Heart left ventricle (tissue), 16 donors: ENCODE data around the gene OTOP3. TPM values are rescaled to one million over a fixed set of nuclear protein-coding genes. Genes with fewer than 3 reads are reported as not detected.

ENCODE experiments used
- ATAC-seq, 4 donors: fragments of 200-7000 bp; cut with Tn5 transposase; one replicate each; pipeline ENCODE4 v1.9.1; 2020 to 2022; ENCODE audit warnings: moderate library complexity in 4 of 4, mild to moderate bottlenecking in 3 of 4, moderate number of reproducible peaks in 1 of 4
- DNase-seq, 5 donors: peaks; one replicate each; pipeline ENCODE4 v3.0.0-alpha.2; 2020
- H3K27ac ChIP-seq, 12 donors: fragments of 200-600 bp; sonication (generic) in 4 of 12; one replicate each; pipeline versions ENCODE4 v1.5.0 to v1.8.0; 2016 to 2022; ENCODE audit warnings: mild to moderate bottlenecking in 2 of 12
- H3K27me3 ChIP-seq, 9 donors: fragments of 200-600 bp; sonication (generic) in 2 of 9; one replicate each; pipeline versions ENCODE4 v1.5.1 to v1.8.0; 2016 to 2022; ENCODE audit warnings: mild to moderate bottlenecking in 3 of 9
- H3K36me3 ChIP-seq, 9 donors: fragments of 200-600 bp; sonication (generic) in 2 of 9; one replicate each; pipeline versions ENCODE4 v1.5.0 to v1.8.0; 2018 to 2022; ENCODE audit warnings: mild to moderate bottlenecking in 2 of 9
- H3K4me1 ChIP-seq, 12 donors: fragments of 200-600 bp; sonication (generic) in 4 of 12; one replicate each; pipeline versions ENCODE4 v1.5.0 to v1.8.0; 2016 to 2022; ENCODE audit warnings: mild to moderate bottlenecking in 3 of 12
- H3K4me3 ChIP-seq, 12 donors: fragments of 200-600 bp; sonication (generic) in 4 of 12; one replicate each; pipeline versions ENCODE4 v1.5.0 to v1.8.0; 2017 to 2022; ENCODE audit warnings: mild to moderate bottlenecking in 9 of 12, moderate library complexity in 4 of 12
- H3K9me3 ChIP-seq, 12 donors: fragments of 200-600 bp; sonication (generic) in 4 of 12; one replicate each; pipeline versions ENCODE4 v1.5.0 to v1.8.0; 2016 to 2022; ENCODE audit warnings: mild to moderate bottlenecking in 1 of 12
- CTCF ChIP-seq, 12 donors: fragments of 200-600 bp; sonication (generic) in 4 of 12; IDR thresholded peaks; one replicate each; pipeline versions ENCODE4 v1.5.0 to v1.8.0; 2018 to 2022; ENCODE audit warnings: antibody characterized with exemption in 12 of 12, mild to moderate bottlenecking in 5 of 12
- POLR2A ChIP-seq, 2 donors: fragments of 450-650 bp; IDR thresholded peaks; one replicate each; pipeline ENCODE4 v1.6.1; 2017; ENCODE audit warnings: antibody characterized with exemption in 2 of 2, mild to moderate bottlenecking in 2 of 2, moderate library complexity in 2 of 2
- WGBS, 4 donors: extraction: QIAGEN DNeasy Blood & Tissue Kit in 2 of 4; methylation state at CpG; one replicate each; pipeline versions ENCODE4 v1.1.5 to v1.1.7; 2013 to 2018; 5-methylcytosine and 5-hydroxymethylcytosine counted together
- intact Hi-C, 10 donors: fragments of 100-400 bp; cut with DNase I; formaldehyde crosslinking; loops; one replicate each; pipeline versions ENCODE4 v1.11.1 to v1.14.2; 2022
- polyA plus RNA-seq, 2 donors: library from polyadenylated mRNA; stranded (reverse); fragments of 200-250 nt; gene quantifications; one replicate each; pipeline ENCODE4 v1.2.3, GENCODE V29; 2013
- total RNA-seq, 9 donors: library from RNA; depleted of rRNA in 2 of 9; stranded (reverse); fragments of >200 nt in 2 of 9; fragmentation: NEBNext Ultra II Directional in 3 of 9; extraction: Animal tissue kit (Norgen Biotek cat#: 25700) in 3 of 9; gene quantifications; one replicate each; pipeline versions ENCODE4 v1.1.0 to v1.2.4, GENCODE V29; 2016 to 2023
- donor health status: ischemic (EF 13 %, LVEDD 7.1; RV severe dilation, severe dysfunction).
- donor health status: healthy with polysubstance abuse.
- donor health status: DM: no; HTN: yes; CAD: no.
- donor health status: DM: no; HTN: no; CAD: no.
- donor health status: ischemic (EF 25% LVEDD 6.9; RV normal size, moderate dysfunction).
- donor health status: ischemic (EF 25% LVEDD 5.7; RV mildly dilated, moderate dysfunction).
- donor health status: healthy.
- donor health status: DM: yes; HTN: yes; CAD: no.
- donor health status: ischemic (EF 35%, LVEDD 5.7; RV mildly dilated, moderate dysfunction).
- donor health status: nonischemic (EF 11% LVEDD 7.7; RV severe dilation, severe dysfunction).
- donor health status: DM: yes; HTN: yes; CAD: no.
- donor health status: PGD.
- donor health status: ischemic (EF 29% LVEDD 5.4; RV normal size, mild dysfunction).
- donor health status: nonischemic (EF 23%, LVEDD 6.1; RV moderate dilation, normal function).

OTOP3 gene
- total and polyA plus RNA-seq, 11 donors: not detected

GRCh38 chr17:74953134-74953687 lies 17.5 kb downstream of the OTOP3 start:
- no peaks in the 10 kb centered on the region for H3K4me1 ChIP-seq
- 69 to 88% (median 81%) methylated on average over 8 to 11 of the region's 11 CpGs for WGBS, 4 donors
- peaks cover 0 to 5% (median 0%) of the 10 kb centered on the region in 9 donors for H3K27me3 ChIP-seq
- ATAC-seq (no peak), DNase-seq (no peak)
- peaks cover 0 to 22% (median 0%) of the 10 kb centered on the region in 9 donors for H3K36me3 ChIP-seq
- no peak overlapping the region for H3K4me3 ChIP-seq
- H3K27ac ChIP-seq: no peak overlapping the region
- intact Hi-C loops: loop anchor here in 1 of 10 donors (10.0 kb wide), 1 partner anchor 158 kb away; no protein-coding TSS in a partner anchor
- no peaks in the 10 kb centered on the region for H3K9me3 ChIP-seq
- TF ChIP-seq POLR2A (IDR thresholded peaks at IDR 0.05) (no peak), CTCF (IDR thresholded peaks at IDR 0.05) (no peak)

DNA sequence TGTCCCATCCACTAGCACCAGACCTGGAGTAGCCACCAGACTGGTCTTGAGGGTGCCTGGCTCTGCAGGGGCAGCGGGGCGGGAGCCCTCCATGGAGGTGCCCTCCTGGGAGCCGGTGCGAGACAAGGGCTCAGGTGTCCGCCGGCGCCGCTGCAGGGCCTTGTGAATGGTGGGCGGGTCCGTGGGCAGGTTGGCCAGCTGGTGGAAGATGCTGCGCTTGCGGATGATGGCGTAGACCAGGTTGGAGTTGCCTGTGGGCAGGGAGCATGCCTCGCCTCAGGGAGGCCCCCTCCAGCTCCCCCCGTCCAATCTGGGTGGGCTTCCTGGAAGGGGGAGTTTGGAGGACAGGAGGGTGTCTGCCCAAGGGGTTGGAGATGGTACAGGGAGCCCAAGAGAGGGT lies 18.4 kb downstream of the OTOP3 start:
- TF ChIP-seq CTCF (IDR thresholded peaks at IDR 0.05) (no peak), POLR2A (IDR thresholded peaks at IDR 0.05) (no peak)
- peaks cover 0 to 22% (median 0%) of the 10 kb centered on the region in 9 donors for H3K36me3 ChIP-seq
- no peaks in the 10 kb centered on the region for H3K4me1 ChIP-seq
- peaks cover 0 to 5% (median 0%) of the 10 kb centered on the region in 9 donors for H3K27me3 ChIP-seq
- ATAC-seq (no peak), DNase-seq (no peak)
- intact Hi-C loops: loop anchor here in 1 of 10 donors (10.0 kb wide), 1 partner anchor 159 kb away; no protein-coding TSS in a partner anchor
- no peak overlapping the region for H3K27ac ChIP-seq
- 92 to 94% (median 92%) methylated on average over 14 to 15 of the region's 15 CpGs for WGBS, 4 donors
- no peaks in the 10 kb centered on the region for H3K9me3 ChIP-seq
- H3K4me3 ChIP-seq: no peak overlapping the region

DNA sequence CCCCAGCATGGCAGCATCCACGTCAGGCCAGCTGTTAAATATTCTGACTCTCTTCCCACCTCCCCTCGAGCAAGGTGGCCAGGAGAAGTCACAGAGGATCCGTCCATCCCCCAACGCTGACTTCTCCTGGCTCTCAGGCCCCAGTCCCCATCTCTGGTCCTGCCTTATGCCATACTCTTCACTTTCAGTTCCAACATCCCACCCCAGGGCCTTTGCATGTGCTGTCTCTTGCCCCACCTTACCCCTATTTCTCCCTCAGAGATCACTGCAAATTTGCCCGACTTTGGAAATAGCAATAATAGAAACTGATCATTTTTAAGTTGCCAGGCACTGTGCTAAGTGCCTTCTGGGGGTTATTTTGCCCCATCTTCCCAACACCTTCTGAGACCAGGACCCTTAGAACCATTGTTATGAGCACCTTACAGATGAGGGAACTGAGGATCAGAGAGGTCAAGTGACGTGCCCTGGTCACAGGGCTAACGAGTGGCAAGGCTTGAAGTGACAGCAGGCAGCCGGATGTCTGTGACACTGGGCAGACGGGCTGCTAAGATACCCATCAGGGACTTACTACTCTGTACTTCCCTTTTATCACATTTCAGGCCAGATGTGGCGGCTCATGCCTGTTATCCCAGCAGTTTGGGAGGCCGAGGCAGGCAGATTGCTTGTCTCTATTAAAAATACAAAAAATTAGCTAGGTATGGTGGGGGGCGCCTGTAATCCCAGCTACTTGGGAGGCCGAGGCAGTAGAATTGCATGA lies 19.1 kb downstream of the OTOP3 start:
- H3K9me3 ChIP-seq: no peaks in the 10 kb centered on the region
- WGBS, 4 donors: 74 to 83% (median 77%) methylated on average over 13 of the region's 13 CpGs
- ATAC-seq (no peak), DNase-seq (no peak)
- no peak overlapping the region for H3K4me3 ChIP-seq
- peaks cover 0 to 5% (median 0%) of the 10 kb centered on the region in 9 donors for H3K27me3 ChIP-seq
- H3K27ac ChIP-seq: no peak overlapping the region
- H3K36me3 ChIP-seq: peaks cover 0 to 22% (median 0%) of the 10 kb centered on the region in 9 donors
- intact Hi-C loops: loop anchor here in 6 of 10 donors (5.0 to 10.0 kb wide), 4 partner anchors 152 to 213 kb away; partner anchors contain the start of gene ARMC7 (in 1 of the 6)
- H3K4me1 ChIP-seq: no peaks in the 10 kb centered on the region
- no peak for TF ChIP-seq CTCF (IDR thresholded peaks at IDR 0.05)
- no peak for TF ChIP-seq POLR2A (IDR thresholded peaks at IDR 0.05)

DNA sequence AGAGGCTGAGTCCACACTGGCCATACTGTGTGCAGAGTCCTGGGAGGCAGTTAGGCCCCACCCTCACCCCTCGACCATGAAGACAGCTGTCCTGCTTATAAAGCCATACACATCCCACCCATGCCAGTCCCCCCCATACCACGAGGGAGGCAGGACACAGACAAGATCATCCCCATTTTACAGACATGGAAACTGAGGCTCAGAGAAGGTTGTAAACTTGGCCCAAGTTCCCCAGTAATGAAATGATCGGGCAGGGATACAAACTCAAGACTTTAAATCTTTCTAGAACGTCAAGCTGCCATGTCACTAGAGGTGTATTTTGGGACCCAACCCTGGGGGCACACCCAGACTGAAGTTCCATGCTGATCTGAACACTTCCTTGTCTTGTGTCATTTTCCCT lies 20.4 kb downstream of the OTOP3 start:
- H3K4me1 ChIP-seq: no peaks in the 10 kb centered on the region
- DNase-seq: no peak
- no peak overlapping the region for H3K4me3 ChIP-seq
- 74 to 85% (median 84%) methylated on average over 4 of the region's 4 CpGs for WGBS, 4 donors
- H3K36me3 ChIP-seq: peaks cover 0 to 20% (median 0%) of the 10 kb centered on the region in 9 donors
- no peak overlapping the region for H3K27ac ChIP-seq
- no peaks in the 10 kb centered on the region for H3K9me3 ChIP-seq
- no peak for ATAC-seq
- TF ChIP-seq POLR2A (IDR thresholded peaks at IDR 0.05) (no peak), CTCF (IDR thresholded peaks at IDR 0.05) (no peak)
- peaks cover 0 to 5% (median 0%) of the 10 kb centered on the region in 9 donors for H3K27me3 ChIP-seq
- intact Hi-C loops: loop anchor here in 6 of 10 donors (2.0 to 10.0 kb wide), 5 partner anchors 31 to 214 kb away; partner anchors contain the start of genes ARMC7 (in 1 of the 6) and OTOP2 (in 1 of the 6)
